ENCODE measurements around the gene ANO9. TPM values are rescaled to one million over a fixed set of nuclear protein-coding genes. Genes with fewer than 3 reads are reported as not detected.

ANO9 gene
- total RNA-seq, 2 donors from 2014 or later: 121 to 129 TPM

- Histone ChIP-seq H3K27me3 (no peaks in the 10 kb centered on the region), H3K27ac (no peak overlapping the region), H3K4me1 (no peaks in the 10 kb centered on the region), H3K36me3 (no peaks in the 10 kb centered on the region), H3K9ac (ENCODE audit: low read depth in 2 of 2, low read length in 2 of 2) (no peak overlapping the region), H3K4me3 (no peak overlapping the region), H3K9me3 (no peaks in the 10 kb centered on the region)
- intact Hi-C loops (cut with DNase I): no loop called here
- TF ChIP-seq CTCF (IDR thresholded peaks at IDR 0.05): no peak
- no peak for DNase-seq
Measured at GRCh38 chr11:381501-382072, 60.2 kb downstream of the ANO9 start.

- Histone ChIP-seq H3K4me1 (no peaks in the 10 kb centered on the region), H3K9me3 (no peaks in the 10 kb centered on the region), H3K27ac (no peak overlapping the region), H3K36me3 (no peaks in the 10 kb centered on the region), H3K9ac (ENCODE audit: low read depth in 2 of 2, low read length in 2 of 2) (no peak overlapping the region), H3K27me3 (no peaks in the 10 kb centered on the region), H3K4me3 (no peak overlapping the region)
- no peak for TF ChIP-seq CTCF (IDR thresholded peaks at IDR 0.05)
- intact Hi-C loops (cut with DNase I): no loop called here
- no peak for DNase-seq
Measured at GRCh38 chr11:380996-381395, 60.8 kb downstream of the ANO9 start.

- no peak overlapping the region for H3K4me3 ChIP-seq
- H3K4me1 ChIP-seq: no peaks in the 10 kb centered on the region
- DNase-seq: no peak
- intact Hi-C loops (cut with DNase I): no loop called here
- TF ChIP-seq CTCF (IDR thresholded peaks at IDR 0.05): no peak
- no peaks in the 10 kb centered on the region for H3K9me3 ChIP-seq
- H3K36me3 ChIP-seq: no peaks in the 10 kb centered on the region
- no peaks in the 10 kb centered on the region for H3K27me3 ChIP-seq
- no peak overlapping the region for H3K9ac ChIP-seq (ENCODE audit: low read depth in 2 of 2, low read length in 2 of 2)
- no peak overlapping the region for H3K27ac ChIP-seq
Measured at GRCh38 chr11:380491-380890, 61.3 kb downstream of the ANO9 start.

- no peak for TF ChIP-seq CTCF (IDR thresholded peaks at IDR 0.05)
- H3K9me3 ChIP-seq: no peaks in the 10 kb centered on the region
- H3K9ac ChIP-seq (ENCODE audit: low read depth in 2 of 2, low read length in 2 of 2): no peak overlapping the region
- H3K36me3 ChIP-seq: no peaks in the 10 kb centered on the region
- no peak overlapping the region for H3K4me3 ChIP-seq
- no peaks in the 10 kb centered on the region for H3K27me3 ChIP-seq
- no peak overlapping the region for H3K27ac ChIP-seq
- H3K4me1 ChIP-seq: no peaks in the 10 kb centered on the region
- intact Hi-C loops (cut with DNase I): no loop called here
- DNase-seq: no peak
Measured at GRCh38 chr11:380095-380480, 61.7 kb downstream of the ANO9 start.

- TF ChIP-seq CTCF (IDR thresholded peaks at IDR 0.05): no peak
- Histone ChIP-seq H3K9me3 (no peaks in the 10 kb centered on the region), H3K4me3 (no peak overlapping the region), H3K27ac (no peak overlapping the region), H3K36me3 (no peaks in the 10 kb centered on the region), H3K9ac (ENCODE audit: low read depth in 2 of 2, low read length in 2 of 2) (no peak overlapping the region), H3K4me1 (no peaks in the 10 kb centered on the region), H3K27me3 (no peaks in the 10 kb centered on the region)
- intact Hi-C loops (cut with DNase I): no loop called here
- DNase-seq: no peak
Measured at GRCh38 chr11:379205-380094, 62.4 kb downstream of the ANO9 start.

Data from colonic mucosa (tissue), 4 donors.